ENCODE results near the gene PPP3CA. TPM values are rescaled to one million over a fixed set of nuclear protein-coding genes. Genes with fewer than 3 reads are reported as not detected.

PPP3CA gene
- total and polyA plus RNA-seq, 2 experiments from 2014 or later: 27.0 to 45.2 TPM

DNA sequence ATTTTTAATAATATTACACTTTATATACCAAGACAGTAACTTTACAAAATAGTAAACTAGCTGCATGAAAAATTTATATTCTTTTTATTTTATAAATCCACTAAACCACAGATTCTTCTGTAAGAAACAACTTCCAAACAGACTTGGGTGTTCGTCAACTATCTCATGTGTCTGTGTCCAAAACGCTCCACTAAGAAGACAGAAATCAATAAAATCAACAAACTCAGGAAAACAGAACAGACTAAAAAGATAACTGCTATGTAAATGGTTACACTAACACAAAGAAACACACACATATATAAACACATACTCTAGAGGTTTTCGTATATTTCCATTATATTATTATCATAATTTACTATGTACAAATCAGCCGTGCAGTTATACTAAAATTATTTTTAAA is 158.4 kb downstream of the PPP3CA start:
- Histone ChIP-seq H4K20me1 (replicated peaks; ENCODE audit: insufficient read depth) (no peaks in the 10 kb centered on the region), H3K79me2 (replicated peaks; ENCODE audit: insufficient read depth) (no peaks in the 10 kb centered on the region; the same call in none of the 2 replicates), H3K4me1 (ENCODE audit: insufficient read depth) (peaks cover 17% of the 10 kb centered on the region), H3K27me3 (ENCODE audit: insufficient read depth) (no peaks in the 10 kb centered on the region), H3F3A (replicated peaks; ENCODE audit: low read depth) (no peaks in the 10 kb centered on the region), H3K4me2 (no peak overlapping the region), H2AFZ (no peak overlapping the region), H3K27ac (ENCODE audit: low read depth) (no peak overlapping the region), H3K36me3 (ENCODE audit: insufficient read depth) (no peaks in the 10 kb centered on the region), H3K4me3 (no peak overlapping the region), H3K9me2 (ENCODE audit: insufficient read depth) (no peaks in the 10 kb centered on the region)
- no peak for DNase-seq (ENCODE audit: low spot score)
- no peak overlapping the region for H3K4me3 Mint-ChIP-seq
- H3K27ac Mint-ChIP-seq: no peak overlapping the region
- H3K9me3 Mint-ChIP-seq: no peaks in the 10 kb centered on the region
- no peak for ATAC-seq
- TF ChIP-seq CTCF (conservative IDR thresholded peaks at IDR 0.05; ENCODE audit: low read depth in 2 of 2) (no peak), JUNB (IDR thresholded peaks at IDR 0.05; ENCODE audit: unreplicated experiment) (no peak), STAT1 (IDR thresholded peaks at IDR 0.05; ENCODE audit: unreplicated experiment) (no peak), NANOG (IDR thresholded peaks at IDR 0.05; ENCODE audit: borderline replicate concordance) (no peak), ZNF331 (CRISPR knock-in tag; IDR thresholded peaks at IDR 0.05; ENCODE audit: low read depth) (no peak)
- TF ChIP-seq, protein P1, sequence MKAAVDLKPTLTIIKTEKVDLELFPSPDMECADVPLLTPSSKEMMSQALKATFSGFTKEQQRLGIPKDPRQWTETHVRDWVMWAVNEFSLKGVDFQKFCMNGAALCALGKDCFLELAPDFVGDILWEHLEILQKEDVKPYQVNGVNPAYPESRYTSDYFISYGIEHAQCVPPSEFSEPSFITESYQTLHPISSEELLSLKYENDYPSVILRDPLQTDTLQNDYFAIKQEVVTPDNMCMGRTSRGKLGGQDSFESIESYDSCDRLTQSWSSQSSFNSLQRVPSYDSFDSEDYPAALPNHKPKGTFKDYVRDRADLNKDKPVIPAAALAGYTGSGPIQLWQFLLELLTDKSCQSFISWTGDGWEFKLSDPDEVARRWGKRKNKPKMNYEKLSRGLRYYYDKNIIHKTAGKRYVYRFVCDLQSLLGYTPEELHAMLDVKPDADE (IDR thresholded peaks at IDR 0.05): no peak
- peaks cover 3% of the 10 kb centered on the region; the same call in 2 of the 3 replicates for H3K36me3 Mint-ChIP-seq (ENCODE audit: low read depth)
- H3K4me1 Mint-ChIP-seq: peaks cover 62% of the 10 kb centered on the region
- no peaks in the 10 kb centered on the region for H3K27me3 Mint-ChIP-seq (ENCODE audit: insufficient read depth, low read depth, poor library complexity)

DNA sequence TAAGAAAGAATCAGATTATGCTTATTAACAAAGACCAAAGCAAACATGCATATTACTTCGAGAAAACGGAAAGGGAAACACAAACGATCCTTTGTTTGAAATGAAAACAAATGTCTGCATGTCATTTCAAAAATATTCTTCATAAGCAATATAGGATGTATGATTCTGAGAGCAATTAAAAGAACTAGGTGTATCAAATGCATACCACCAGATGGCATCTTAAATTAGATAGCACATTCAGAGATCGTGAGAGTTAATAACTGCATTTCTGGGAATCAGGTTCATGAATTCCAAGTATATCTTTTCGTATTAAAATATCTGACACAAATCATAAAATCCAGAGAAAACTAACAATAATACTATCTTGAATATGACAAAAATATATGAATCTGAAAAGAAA is 159.5 kb downstream of the PPP3CA start:
- H3K27me3 Mint-ChIP-seq (ENCODE audit: insufficient read depth, low read depth, poor library complexity): no peaks in the 10 kb centered on the region
- H2AFZ ChIP-seq: no peak overlapping the region
- no peak overlapping the region for H3K4me2 ChIP-seq
- no peaks in the 10 kb centered on the region for H3F3A ChIP-seq (replicated peaks; ENCODE audit: low read depth)
- no peak overlapping the region for H3K4me3 ChIP-seq
- peaks cover 60% of the 10 kb centered on the region for H3K4me1 Mint-ChIP-seq
- H3K27me3 ChIP-seq (ENCODE audit: insufficient read depth): no peaks in the 10 kb centered on the region
- H3K4me3 Mint-ChIP-seq: no peak overlapping the region
- peaks cover 8% of the 10 kb centered on the region for H3K9me3 Mint-ChIP-seq
- H3K27ac Mint-ChIP-seq: no peak overlapping the region
- H3K4me1 ChIP-seq (ENCODE audit: insufficient read depth): peaks cover 17% of the 10 kb centered on the region
- H4K20me1 ChIP-seq (replicated peaks; ENCODE audit: insufficient read depth): no peaks in the 10 kb centered on the region
- no peak overlapping the region for H3K27ac ChIP-seq (ENCODE audit: low read depth)
- peaks cover 11% of the 10 kb centered on the region for H3K36me3 Mint-ChIP-seq (ENCODE audit: low read depth)
- H3K79me2 ChIP-seq (replicated peaks; ENCODE audit: insufficient read depth): no peaks in the 10 kb centered on the region; the same call in none of the 2 replicates
- no peak for ATAC-seq
- H3K9me2 ChIP-seq (ENCODE audit: insufficient read depth): no peaks in the 10 kb centered on the region
- no peaks in the 10 kb centered on the region for H3K36me3 ChIP-seq (ENCODE audit: insufficient read depth)
- no peak for DNase-seq (ENCODE audit: low spot score)
- TF ChIP-seq STAT1 (IDR thresholded peaks at IDR 0.05; ENCODE audit: unreplicated experiment) (no peak), JUNB (IDR thresholded peaks at IDR 0.05; ENCODE audit: unreplicated experiment) (no peak), EZH2phosphoT487 (IDR thresholded peaks at IDR 0.05; ENCODE audit: unreplicated experiment) (no peak), ZNF114 (CRISPR knock-in tag; IDR thresholded peaks at IDR 0.05) (no peak), ZNF331 (CRISPR knock-in tag; IDR thresholded peaks at IDR 0.05; ENCODE audit: low read depth) (no peak), NANOG (IDR thresholded peaks at IDR 0.05; ENCODE audit: borderline replicate concordance) (no peak), EZH2 (IDR thresholded peaks at IDR 0.05; ENCODE audit: low read depth, unreplicated experiment) (no peak), POLR2AphosphoS5 (IDR thresholded peaks at IDR 0.05; ENCODE audit: low read depth) (no peak)
- TF ChIP-seq, protein P2, sequence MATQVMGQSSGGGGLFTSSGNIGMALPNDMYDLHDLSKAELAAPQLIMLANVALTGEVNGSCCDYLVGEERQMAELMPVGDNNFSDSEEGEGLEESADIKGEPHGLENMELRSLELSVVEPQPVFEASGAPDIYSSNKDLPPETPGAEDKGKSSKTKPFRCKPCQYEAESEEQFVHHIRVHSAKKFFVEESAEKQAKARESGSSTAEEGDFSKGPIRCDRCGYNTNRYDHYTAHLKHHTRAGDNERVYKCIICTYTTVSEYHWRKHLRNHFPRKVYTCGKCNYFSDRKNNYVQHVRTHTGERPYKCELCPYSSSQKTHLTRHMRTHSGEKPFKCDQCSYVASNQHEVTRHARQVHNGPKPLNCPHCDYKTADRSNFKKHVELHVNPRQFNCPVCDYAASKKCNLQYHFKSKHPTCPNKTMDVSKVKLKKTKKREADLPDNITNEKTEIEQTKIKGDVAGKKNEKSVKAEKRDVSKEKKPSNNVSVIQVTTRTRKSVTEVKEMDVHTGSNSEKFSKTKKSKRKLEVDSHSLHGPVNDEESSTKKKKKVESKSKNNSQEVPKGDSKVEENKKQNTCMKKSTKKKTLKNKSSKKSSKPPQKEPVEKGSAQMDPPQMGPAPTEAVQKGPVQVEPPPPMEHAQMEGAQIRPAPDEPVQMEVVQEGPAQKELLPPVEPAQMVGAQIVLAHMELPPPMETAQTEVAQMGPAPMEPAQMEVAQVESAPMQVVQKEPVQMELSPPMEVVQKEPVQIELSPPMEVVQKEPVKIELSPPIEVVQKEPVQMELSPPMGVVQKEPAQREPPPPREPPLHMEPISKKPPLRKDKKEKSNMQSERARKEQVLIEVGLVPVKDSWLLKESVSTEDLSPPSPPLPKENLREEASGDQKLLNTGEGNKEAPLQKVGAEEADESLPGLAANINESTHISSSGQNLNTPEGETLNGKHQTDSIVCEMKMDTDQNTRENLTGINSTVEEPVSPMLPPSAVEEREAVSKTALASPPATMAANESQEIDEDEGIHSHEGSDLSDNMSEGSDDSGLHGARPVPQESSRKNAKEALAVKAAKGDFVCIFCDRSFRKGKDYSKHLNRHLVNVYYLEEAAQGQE (IDR thresholded peaks at IDR 0.05; ENCODE audit: unreplicated experiment): no peak
- TF ChIP-seq, protein P1 (IDR thresholded peaks at IDR 0.05): no peak
